ENCODE results near the gene EEIG1. TPM values are rescaled to one million over a fixed set of nuclear protein-coding genes. Genes with fewer than 3 reads are reported as not detected.

EEIG1 gene
- total RNA-seq, 4 donors from 2014 or later, result 5.0 to 140 (median 19.3) TPM

DNA sequence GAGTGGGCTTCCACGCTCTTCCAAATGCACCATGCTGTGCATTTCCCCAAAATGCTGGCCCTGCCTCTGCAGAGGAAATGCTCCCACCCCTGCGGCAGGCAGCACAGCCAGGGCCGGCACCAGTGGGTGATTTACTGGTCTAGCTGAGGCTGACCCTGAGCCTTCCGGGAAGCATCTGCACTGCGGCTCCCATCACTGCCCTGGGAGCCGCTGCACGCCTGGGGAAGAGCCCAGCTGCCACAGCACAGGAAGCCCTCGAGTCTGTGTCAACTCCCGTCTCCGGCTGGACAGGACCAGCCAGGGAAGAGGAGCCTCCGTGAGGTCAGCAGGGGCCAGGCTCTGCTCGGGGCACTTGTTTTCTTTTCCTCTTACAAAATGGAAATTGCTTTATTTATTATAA is 25.1 kb upstream of the EEIG1 start:
- no peaks in the 10 kb centered on the region for H3K36me3 ChIP-seq
- no peaks in the 10 kb centered on the region for H3K27me3 ChIP-seq
- H3K27ac ChIP-seq, result no peak overlapping the region
- DNase-seq, result peak; percentile 32 to 62
- no peaks in the 10 kb centered on the region for H3K4me1 ChIP-seq
- no peak for TF ChIP-seq POLR2A (IDR thresholded peaks at IDR 0.05)
- TF ChIP-seq, protein P1, sequence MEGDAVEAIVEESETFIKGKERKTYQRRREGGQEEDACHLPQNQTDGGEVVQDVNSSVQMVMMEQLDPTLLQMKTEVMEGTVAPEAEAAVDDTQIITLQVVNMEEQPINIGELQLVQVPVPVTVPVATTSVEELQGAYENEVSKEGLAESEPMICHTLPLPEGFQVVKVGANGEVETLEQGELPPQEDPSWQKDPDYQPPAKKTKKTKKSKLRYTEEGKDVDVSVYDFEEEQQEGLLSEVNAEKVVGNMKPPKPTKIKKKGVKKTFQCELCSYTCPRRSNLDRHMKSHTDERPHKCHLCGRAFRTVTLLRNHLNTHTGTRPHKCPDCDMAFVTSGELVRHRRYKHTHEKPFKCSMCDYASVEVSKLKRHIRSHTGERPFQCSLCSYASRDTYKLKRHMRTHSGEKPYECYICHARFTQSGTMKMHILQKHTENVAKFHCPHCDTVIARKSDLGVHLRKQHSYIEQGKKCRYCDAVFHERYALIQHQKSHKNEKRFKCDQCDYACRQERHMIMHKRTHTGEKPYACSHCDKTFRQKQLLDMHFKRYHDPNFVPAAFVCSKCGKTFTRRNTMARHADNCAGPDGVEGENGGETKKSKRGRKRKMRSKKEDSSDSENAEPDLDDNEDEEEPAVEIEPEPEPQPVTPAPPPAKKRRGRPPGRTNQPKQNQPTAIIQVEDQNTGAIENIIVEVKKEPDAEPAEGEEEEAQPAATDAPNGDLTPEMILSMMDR (IDR thresholded peaks at IDR 0.05), result no peak
- H3K4me3 ChIP-seq, result no peak overlapping the region
- H3K9me3 ChIP-seq, result no peaks in the 10 kb centered on the region
- intact Hi-C loops (cut with DNase I; ENCODE audit: low total_unique reads), result no loop called here

DNA sequence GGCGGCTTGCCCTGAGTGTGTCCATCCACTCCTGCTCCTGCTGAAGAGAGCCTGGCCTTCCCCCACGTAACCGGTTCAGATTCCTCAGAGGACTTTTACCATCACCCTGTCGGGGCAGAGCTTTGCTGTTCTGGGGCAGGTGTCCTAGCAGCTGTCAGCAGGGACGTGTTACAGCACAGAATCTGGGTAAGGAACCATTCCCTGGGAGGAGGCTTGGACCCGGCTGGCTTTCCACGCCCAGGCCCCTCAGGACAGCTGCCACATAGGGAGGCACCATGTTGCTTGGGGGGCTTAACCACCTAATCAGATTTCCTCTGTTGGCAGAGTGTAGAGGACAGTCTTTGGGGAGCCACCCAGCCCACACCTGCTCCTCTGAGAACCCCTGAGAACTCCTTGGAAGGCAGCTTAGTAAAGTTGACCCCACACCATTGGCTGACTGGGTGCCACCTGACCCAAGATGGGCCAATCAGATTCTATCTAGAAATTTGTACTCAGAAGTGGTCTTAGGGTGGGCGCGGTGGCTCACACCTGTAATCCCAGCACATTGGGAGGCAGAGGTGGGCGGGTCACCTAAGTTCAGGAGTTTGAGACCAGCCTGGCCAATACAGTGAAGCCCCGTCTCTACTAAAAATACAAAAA is 23.3 kb upstream of the EEIG1 start:
- Histone ChIP-seq H3K9me3 (no peaks in the 10 kb centered on the region), H3K4me1 (no peaks in the 10 kb centered on the region), H3K4me3 (no peak overlapping the region), H3K27me3 (no peaks in the 10 kb centered on the region), H3K36me3 (no peaks in the 10 kb centered on the region), H3K27ac (no peak overlapping the region)
- intact Hi-C loops (cut with DNase I; ENCODE audit: low total_unique reads), result no loop called here
- no peak for DNase-seq
- no peak for TF ChIP-seq POLR2A (IDR thresholded peaks at IDR 0.05)
- TF ChIP-seq, protein P1 (IDR thresholded peaks at IDR 0.05), result no peak

DNA sequence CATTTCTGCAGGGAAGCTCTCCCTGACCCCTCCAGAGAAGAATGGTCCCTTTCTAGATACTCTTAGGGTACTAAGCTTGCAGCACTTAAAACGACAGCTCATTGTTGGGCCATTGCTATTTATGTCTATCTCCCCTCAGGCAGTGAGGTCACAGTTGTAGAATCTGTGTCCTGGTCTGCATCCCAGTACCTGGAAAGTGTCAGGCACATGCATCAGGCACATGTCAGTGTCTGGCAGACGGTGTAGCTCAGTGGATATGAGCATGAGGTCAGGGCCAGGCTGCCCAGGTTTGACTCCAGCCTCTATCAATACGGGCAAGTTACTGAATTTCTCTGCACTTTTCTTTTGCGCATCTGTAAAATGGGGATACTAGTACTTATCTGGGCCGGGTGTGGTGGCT is 22.2 kb upstream of the EEIG1 start:
- Histone ChIP-seq H3K4me1 (no peaks in the 10 kb centered on the region), H3K27ac (no peak overlapping the region), H3K27me3 (no peaks in the 10 kb centered on the region), H3K9me3 (no peaks in the 10 kb centered on the region), H3K4me3 (no peak overlapping the region), H3K36me3 (no peaks in the 10 kb centered on the region)
- no peak for TF ChIP-seq POLR2A (IDR thresholded peaks at IDR 0.05)
- TF ChIP-seq, protein P1 (IDR thresholded peaks at IDR 0.05), result no peak
- intact Hi-C loops (cut with DNase I; ENCODE audit: low total_unique reads), result no loop called here
- no peak for DNase-seq

DNA sequence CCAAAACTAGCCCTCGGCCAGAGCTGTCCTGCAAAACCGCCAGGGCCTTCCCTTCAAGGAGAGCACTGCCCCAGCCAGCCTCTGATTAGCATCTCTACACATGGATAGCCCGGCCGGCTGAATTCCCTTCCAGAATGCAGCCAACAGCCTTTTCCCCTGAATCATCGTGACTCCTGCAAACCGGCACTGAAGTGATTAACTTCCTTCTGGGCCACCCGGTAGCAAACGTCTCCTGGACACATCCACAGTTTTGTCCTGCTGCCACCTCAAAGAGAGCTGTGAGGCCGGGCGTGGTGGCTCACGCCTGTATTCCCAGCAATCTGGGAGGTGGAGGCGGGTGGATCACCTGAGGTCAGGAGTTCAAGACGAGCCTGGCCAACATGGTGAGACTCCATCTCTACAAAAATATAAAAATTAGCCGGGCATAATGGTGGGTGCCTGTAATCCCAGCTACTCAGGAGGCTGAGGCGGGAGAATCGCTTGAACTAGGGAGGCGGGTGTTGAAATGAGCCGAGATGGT is 21.1 kb upstream of the EEIG1 start:
- no peaks in the 10 kb centered on the region for H3K4me1 ChIP-seq
- H3K27me3 ChIP-seq, result no peaks in the 10 kb centered on the region
- peak overlapping the region; percentile 8 to 31 for H3K27ac ChIP-seq
- peak; percentile 51 to 74 for DNase-seq
- no peaks in the 10 kb centered on the region for H3K9me3 ChIP-seq
- H3K36me3 ChIP-seq, result no peaks in the 10 kb centered on the region
- TF ChIP-seq, protein P1 (IDR thresholded peaks at IDR 0.05), result no peak
- no peak for TF ChIP-seq POLR2A (IDR thresholded peaks at IDR 0.05)
- intact Hi-C loops (cut with DNase I; ENCODE audit: low total_unique reads), result no loop called here
- H3K4me3 ChIP-seq, result no peak overlapping the region

GRCh38 chr9:128001151-128001778 is 20.5 kb upstream of the EEIG1 start:
- Histone ChIP-seq H3K27me3 (no peaks in the 10 kb centered on the region), H3K27ac (peak overlapping the region in 1 of 2 donors; percentile 31), H3K4me3 (no peak overlapping the region), H3K36me3 (no peaks in the 10 kb centered on the region), H3K9me3 (no peaks in the 10 kb centered on the region), H3K4me1 (no peaks in the 10 kb centered on the region)
- no peak for TF ChIP-seq POLR2A (IDR thresholded peaks at IDR 0.05)
- TF ChIP-seq, protein P1 (IDR thresholded peaks at IDR 0.05), result no peak
- intact Hi-C loops (cut with DNase I; ENCODE audit: low total_unique reads), result no loop called here
- no peak for DNase-seq
